Measurements from ENCODE around the gene ALOX12. TPM values are rescaled to one million over a fixed set of nuclear protein-coding genes. Genes with fewer than 3 reads are reported as not detected.

The ALOX12 gene
- polyA plus RNA-seq, 1 of the 3 experiments (the other 2 are of a cell fraction) = not detected

GRCh38 chr17:7020894-7021664, 25.2 kb downstream of the ALOX12 start (continued):
- TF ChIP-seq ZBTB33 (IDR thresholded peaks at IDR 0.05; ENCODE audit: borderline replicate concordance, low read depth) (no peak), TAF1 (IDR thresholded peaks at IDR 0.05; ENCODE audit: borderline replicate concordance, low read depth, low read length) (no peak)

GRCh38 chr17:7021993-7022778, 26.3 kb downstream of the ALOX12 start:
- DNase-seq = peak; percentile 92
- H3K4me1 ChIP-seq (ENCODE audit: control insufficient read depth in 1 of 2, insufficient read depth in 2 of 2, low read depth in 1 of 2, low read length in 1 of 2) = peaks cover 5 to 30% of the 10 kb centered on the region in 2 experiments; a peak in 2 of 4 replicates
- H3K36me3 ChIP-seq (replicated peaks in 1 of 2; ENCODE audit: control insufficient read depth in 1 of 2, insufficient read depth in 2 of 2, low read length in 1 of 2) = no peaks in the 10 kb centered on the region
- H3K9me2 ChIP-seq = no peaks in the 10 kb centered on the region
- peaks cover 15% of the 10 kb centered on the region for H3F3A ChIP-seq (replicated peaks; ENCODE audit: insufficient read depth)
- TF ChIP-seq ELF1 (IDR thresholded peaks at IDR 0.05) (no peak), RXRA (IDR thresholded peaks at IDR 0.05; ENCODE audit: borderline replicate concordance, low read depth) (no peak), TEAD4 (IDR thresholded peaks at IDR 0.05; ENCODE audit: borderline replicate concordance, insufficient read depth) (no peak), RAD21 (IDR thresholded peaks at IDR 0.05; ENCODE audit: low read length) (peak; percentile 74), SMC3 (IDR thresholded peaks at IDR 0.05; ENCODE audit: low read depth, low read length) (peak; percentile 72), SIN3A (IDR thresholded peaks at IDR 0.05; ENCODE audit: borderline replicate concordance, low read depth, low read length) (0 out of 2 replicates have a peak, but pooled peaks have one; percentile 15)
- TF ChIP-seq, protein P1, sequence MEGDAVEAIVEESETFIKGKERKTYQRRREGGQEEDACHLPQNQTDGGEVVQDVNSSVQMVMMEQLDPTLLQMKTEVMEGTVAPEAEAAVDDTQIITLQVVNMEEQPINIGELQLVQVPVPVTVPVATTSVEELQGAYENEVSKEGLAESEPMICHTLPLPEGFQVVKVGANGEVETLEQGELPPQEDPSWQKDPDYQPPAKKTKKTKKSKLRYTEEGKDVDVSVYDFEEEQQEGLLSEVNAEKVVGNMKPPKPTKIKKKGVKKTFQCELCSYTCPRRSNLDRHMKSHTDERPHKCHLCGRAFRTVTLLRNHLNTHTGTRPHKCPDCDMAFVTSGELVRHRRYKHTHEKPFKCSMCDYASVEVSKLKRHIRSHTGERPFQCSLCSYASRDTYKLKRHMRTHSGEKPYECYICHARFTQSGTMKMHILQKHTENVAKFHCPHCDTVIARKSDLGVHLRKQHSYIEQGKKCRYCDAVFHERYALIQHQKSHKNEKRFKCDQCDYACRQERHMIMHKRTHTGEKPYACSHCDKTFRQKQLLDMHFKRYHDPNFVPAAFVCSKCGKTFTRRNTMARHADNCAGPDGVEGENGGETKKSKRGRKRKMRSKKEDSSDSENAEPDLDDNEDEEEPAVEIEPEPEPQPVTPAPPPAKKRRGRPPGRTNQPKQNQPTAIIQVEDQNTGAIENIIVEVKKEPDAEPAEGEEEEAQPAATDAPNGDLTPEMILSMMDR (IDR thresholded peaks at IDR 0.05) = peak; percentile 81
- H3K4me3 ChIP-seq (ENCODE audit: low read depth in 2 of 2, low read length in 1 of 2) = peak overlapping the region in 1 of 2 experiments; percentile 47; a peak in 2 of 4 replicates
- peak overlapping the region; percentile 52; the same call in 1 of the 2 replicates for H3K4me2 ChIP-seq
- POLR2A ChIA-PET = no interaction called here
- 44% methylated on average over 27 of the region's 53 CpGs for WGBS (ENCODE audit: low lambda C conversion rate)
- no peak overlapping the region for H3K27ac ChIP-seq (ENCODE audit: low read depth in 2 of 2, low read length in 1 of 2)
- H2AFZ ChIP-seq (ENCODE audit: low read depth) = peak overlapping the region; percentile 94; the same call in 1 of the 2 replicates
- no peaks in the 10 kb centered on the region for H3K79me2 ChIP-seq (ENCODE audit: insufficient read depth)
- no peaks in the 10 kb centered on the region for H3K27me3 ChIP-seq (ENCODE audit: insufficient read depth)
- CTCF ChIA-PET = interaction anchor here (0.6 to 8.6 kb wide), 26 partner anchors 7 to 1200 kb away, joined by 3 to 64 read pairs (median 6); partner anchors contain the start of genes RNASEK and SLC16A13
- H4K20me1 ChIP-seq (ENCODE audit: insufficient read depth) = no peaks in the 10 kb centered on the region
- no peaks in the 10 kb centered on the region for H3K9me3 ChIP-seq
- no peak overlapping the region for H3K9ac ChIP-seq
